Measurements from ENCODE around the gene MBNL2. TPM values are rescaled to one million over a fixed set of nuclear protein-coding genes. Genes with fewer than 3 reads are reported as not detected.

The MBNL2 gene
- total and polyA plus RNA-seq, 2 donors from 2014 or later: 18.8 to 70.5 TPM

- H3K4me1 ChIP-seq (ENCODE audit: control insufficient read depth in 2 of 3, insufficient read depth in 2 of 3, low read depth in 1 of 3, low read length in 3 of 3): peaks cover 0 to 39% (median 26%) of the 10 kb centered on the region in 3 donors
- TF ChIP-seq CTCF (IDR thresholded peaks at IDR 0.05; ENCODE audit: borderline replicate concordance, extremely low read depth, insufficient read depth): no peak
- intact Hi-C loops (cut with DNase I): no loop called here
- no peak overlapping the region for H3K4me3 ChIP-seq (ENCODE audit: low read length in 3 of 3)
- peak overlapping the region in 1 of 3 donors; percentile 8 for H3K9ac ChIP-seq (ENCODE audit: low read length in 3 of 3)
- peak overlapping the region in 1 of 2 donors; percentile 82 for H3K27ac ChIP-seq (ENCODE audit: low read depth in 2 of 2, low read length in 2 of 2)
- no peaks in the 10 kb centered on the region for H3K27me3 ChIP-seq (ENCODE audit: control insufficient read depth, insufficient read depth, low read length)
- peaks cover 0 to 10% (median 5%) of the 10 kb centered on the region in 3 donors for H3K36me3 ChIP-seq (ENCODE audit: control insufficient read depth in 2 of 3, insufficient read depth in 3 of 3, low read length in 3 of 3)
- no peaks in the 10 kb centered on the region for H3K9me3 ChIP-seq (ENCODE audit: control insufficient read depth in 2 of 3, insufficient read depth in 1 of 3, low read length in 3 of 3)
- no peak for FAIRE-seq
- DNase-seq: no peak
These were observed 13.6 kb downstream of the MBNL2 start for GRCh38 chr13:97235549-97236231.

DNA sequence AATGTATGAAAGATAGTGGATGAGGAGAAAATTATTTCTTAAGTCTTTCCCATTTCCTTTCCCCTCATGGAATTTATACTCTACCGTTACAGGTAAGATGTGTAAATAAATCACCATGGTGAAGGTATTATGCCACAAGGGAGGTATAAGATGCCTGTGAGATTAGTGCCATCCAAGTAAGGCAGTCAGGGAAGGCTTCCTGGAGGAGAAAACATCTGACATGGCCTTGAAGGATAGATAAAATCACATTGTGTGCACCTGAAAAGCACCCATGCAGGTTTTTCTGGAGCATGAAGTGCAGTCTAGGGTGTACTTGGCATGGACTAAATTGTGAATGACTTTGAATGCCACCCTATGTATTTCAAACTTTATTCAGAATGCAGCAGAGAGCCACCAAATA is 15.3 kb downstream of the MBNL2 start:
- FAIRE-seq (no peak), DNase-seq (no peak)
- no peaks in the 10 kb centered on the region for H3K9me3 ChIP-seq (ENCODE audit: control insufficient read depth in 2 of 3, insufficient read depth in 1 of 3, low read length in 3 of 3)
- H3K27me3 ChIP-seq (ENCODE audit: control insufficient read depth, insufficient read depth, low read length): no peaks in the 10 kb centered on the region
- intact Hi-C loops (cut with DNase I): no loop called here
- TF ChIP-seq CTCF (IDR thresholded peaks at IDR 0.05; ENCODE audit: borderline replicate concordance, extremely low read depth, insufficient read depth): no peak
- H3K9ac ChIP-seq (ENCODE audit: low read length in 3 of 3): no peak overlapping the region
- H3K4me1 ChIP-seq (ENCODE audit: control insufficient read depth in 2 of 3, insufficient read depth in 2 of 3, low read depth in 1 of 3, low read length in 3 of 3): peaks cover 0 to 50% (median 35%) of the 10 kb centered on the region in 3 donors
- no peak overlapping the region for H3K27ac ChIP-seq (ENCODE audit: low read depth in 2 of 2, low read length in 2 of 2)
- peaks cover 0 to 3% (median 0%) of the 10 kb centered on the region in 3 donors for H3K36me3 ChIP-seq (ENCODE audit: control insufficient read depth in 2 of 3, insufficient read depth in 3 of 3, low read length in 3 of 3)
- no peak overlapping the region for H3K4me3 ChIP-seq (ENCODE audit: low read length in 3 of 3)

GRCh38 chr13:97238432-97238831 is 16.3 kb downstream of the MBNL2 start:
- TF ChIP-seq CTCF (IDR thresholded peaks at IDR 0.05; ENCODE audit: borderline replicate concordance, extremely low read depth, insufficient read depth): no peak
- FAIRE-seq: no peak
- no peak overlapping the region for H3K4me3 ChIP-seq (ENCODE audit: low read length in 3 of 3)
- H3K9me3 ChIP-seq (ENCODE audit: control insufficient read depth in 2 of 3, insufficient read depth in 1 of 3, low read length in 3 of 3): no peaks in the 10 kb centered on the region
- no peak overlapping the region for H3K9ac ChIP-seq (ENCODE audit: low read length in 3 of 3)
- peaks cover 0 to 57% (median 39%) of the 10 kb centered on the region in 3 donors for H3K4me1 ChIP-seq (ENCODE audit: control insufficient read depth in 2 of 3, insufficient read depth in 2 of 3, low read depth in 1 of 3, low read length in 3 of 3)
- peaks cover 0 to 3% (median 0%) of the 10 kb centered on the region in 3 donors for H3K36me3 ChIP-seq (ENCODE audit: control insufficient read depth in 2 of 3, insufficient read depth in 3 of 3, low read length in 3 of 3)
- H3K27ac ChIP-seq (ENCODE audit: low read depth in 2 of 2, low read length in 2 of 2): no peak overlapping the region
- no peak for DNase-seq
- intact Hi-C loops (cut with DNase I): no loop called here
- H3K27me3 ChIP-seq (ENCODE audit: control insufficient read depth, insufficient read depth, low read length): no peaks in the 10 kb centered on the region

Data from kidney (tissue), 14 donors.